ENCODE results near the gene PHLPP1.

DNA sequence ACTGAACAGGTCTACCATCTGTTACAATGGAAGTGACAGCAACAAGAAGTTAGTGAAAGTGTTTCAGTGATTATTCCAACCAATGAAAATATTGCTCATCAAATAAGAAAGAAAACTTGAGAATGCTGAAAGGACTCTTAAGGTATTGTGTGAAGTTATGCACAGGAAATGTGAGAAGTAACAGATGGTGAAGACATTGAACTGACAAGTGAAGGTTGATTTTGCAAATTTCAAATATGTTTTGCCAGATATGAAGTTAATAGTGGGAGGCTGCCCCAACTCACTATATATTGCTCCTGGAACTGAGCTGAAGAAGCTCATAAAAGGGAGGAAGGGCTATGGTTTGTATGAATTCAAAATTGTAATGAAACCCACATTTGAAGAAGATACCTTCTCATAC, 97.5 kb downstream of the PHLPP1 start:
- TF ChIP-seq POLR2A (IDR thresholded peaks at IDR 0.05): no peak
- TF ChIP-seq, protein P1, sequence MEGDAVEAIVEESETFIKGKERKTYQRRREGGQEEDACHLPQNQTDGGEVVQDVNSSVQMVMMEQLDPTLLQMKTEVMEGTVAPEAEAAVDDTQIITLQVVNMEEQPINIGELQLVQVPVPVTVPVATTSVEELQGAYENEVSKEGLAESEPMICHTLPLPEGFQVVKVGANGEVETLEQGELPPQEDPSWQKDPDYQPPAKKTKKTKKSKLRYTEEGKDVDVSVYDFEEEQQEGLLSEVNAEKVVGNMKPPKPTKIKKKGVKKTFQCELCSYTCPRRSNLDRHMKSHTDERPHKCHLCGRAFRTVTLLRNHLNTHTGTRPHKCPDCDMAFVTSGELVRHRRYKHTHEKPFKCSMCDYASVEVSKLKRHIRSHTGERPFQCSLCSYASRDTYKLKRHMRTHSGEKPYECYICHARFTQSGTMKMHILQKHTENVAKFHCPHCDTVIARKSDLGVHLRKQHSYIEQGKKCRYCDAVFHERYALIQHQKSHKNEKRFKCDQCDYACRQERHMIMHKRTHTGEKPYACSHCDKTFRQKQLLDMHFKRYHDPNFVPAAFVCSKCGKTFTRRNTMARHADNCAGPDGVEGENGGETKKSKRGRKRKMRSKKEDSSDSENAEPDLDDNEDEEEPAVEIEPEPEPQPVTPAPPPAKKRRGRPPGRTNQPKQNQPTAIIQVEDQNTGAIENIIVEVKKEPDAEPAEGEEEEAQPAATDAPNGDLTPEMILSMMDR (IDR thresholded peaks at IDR 0.05 in 4 of 5, conservative IDR thresholded peaks at IDR 0.05 in 1 of 5): no peak

Measured in gastrocnemius medialis (tissue), 4 donors.